Measurements from ENCODE around the gene ARAP1. TPM values are rescaled to one million over a fixed set of nuclear protein-coding genes. Genes with fewer than 3 reads are reported as not detected.

ARAP1 gene
- total RNA-seq, 1 donor from 2014 or later: 139 TPM

DNA sequence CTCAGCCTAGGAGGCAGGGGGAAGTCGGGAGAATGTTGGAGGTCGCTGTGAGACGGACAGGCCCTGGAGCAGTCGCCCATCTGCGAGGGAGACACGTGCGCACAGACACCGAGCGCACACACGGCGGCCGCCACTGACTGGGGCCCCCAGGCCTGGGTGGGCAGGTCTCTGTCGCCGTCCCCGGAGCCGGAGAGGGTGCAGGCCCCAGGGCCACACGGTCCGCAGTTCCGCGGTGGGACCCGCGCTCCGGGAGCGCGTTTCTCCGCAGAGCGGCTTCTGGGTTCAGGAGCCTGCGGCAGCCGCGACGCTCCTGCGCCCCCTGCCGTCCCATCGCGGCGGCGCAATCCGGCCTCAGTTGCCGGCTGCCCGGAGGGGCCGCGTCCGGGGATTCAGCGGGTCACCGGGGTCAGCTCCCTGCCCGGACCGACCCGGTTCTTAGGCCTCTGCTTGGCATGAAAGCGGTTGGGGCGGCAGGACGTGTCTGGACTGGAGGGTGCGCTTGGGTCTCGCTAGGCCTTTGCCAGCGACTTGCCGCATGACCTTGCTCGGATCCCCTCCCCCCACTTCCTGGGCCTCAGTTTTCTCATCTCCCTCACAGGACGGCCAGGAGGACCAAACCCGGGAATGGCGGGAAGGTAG is 109.2 kb downstream of the ARAP1 start:
- ChIA-PET CTCF (interaction anchor here (0.6 to 2.9 kb wide), 6 partner anchors 51 to 172 kb away, joined by 3 to 20 read pairs (median 6); no protein-coding TSS in a partner anchor), POLR2A (no interaction called here)
- ATAC-seq (ENCODE audit: low read depth) (peak; percentile 85), DNase-seq (peak; percentile 78)
- intact Hi-C loops (cut with micrococcal nuclease): loop anchor here (1.0 kb wide), 5 partner anchors 29 to 172 kb away; no protein-coding TSS in a partner anchor
- no peaks in the 10 kb centered on the region for H3K9me3 Mint-ChIP-seq
- H3K27me3 Mint-ChIP-seq: peaks cover 7% of the 10 kb centered on the region
- H3K27ac Mint-ChIP-seq: no peak overlapping the region
- H3K36me3 Mint-ChIP-seq (ENCODE audit: low read depth): no peaks in the 10 kb centered on the region
- peak overlapping the region; percentile 67 for H3K4me3 Mint-ChIP-seq
- no peaks in the 10 kb centered on the region for H3K4me1 Mint-ChIP-seq
- TF ChIP-seq, protein P1, sequence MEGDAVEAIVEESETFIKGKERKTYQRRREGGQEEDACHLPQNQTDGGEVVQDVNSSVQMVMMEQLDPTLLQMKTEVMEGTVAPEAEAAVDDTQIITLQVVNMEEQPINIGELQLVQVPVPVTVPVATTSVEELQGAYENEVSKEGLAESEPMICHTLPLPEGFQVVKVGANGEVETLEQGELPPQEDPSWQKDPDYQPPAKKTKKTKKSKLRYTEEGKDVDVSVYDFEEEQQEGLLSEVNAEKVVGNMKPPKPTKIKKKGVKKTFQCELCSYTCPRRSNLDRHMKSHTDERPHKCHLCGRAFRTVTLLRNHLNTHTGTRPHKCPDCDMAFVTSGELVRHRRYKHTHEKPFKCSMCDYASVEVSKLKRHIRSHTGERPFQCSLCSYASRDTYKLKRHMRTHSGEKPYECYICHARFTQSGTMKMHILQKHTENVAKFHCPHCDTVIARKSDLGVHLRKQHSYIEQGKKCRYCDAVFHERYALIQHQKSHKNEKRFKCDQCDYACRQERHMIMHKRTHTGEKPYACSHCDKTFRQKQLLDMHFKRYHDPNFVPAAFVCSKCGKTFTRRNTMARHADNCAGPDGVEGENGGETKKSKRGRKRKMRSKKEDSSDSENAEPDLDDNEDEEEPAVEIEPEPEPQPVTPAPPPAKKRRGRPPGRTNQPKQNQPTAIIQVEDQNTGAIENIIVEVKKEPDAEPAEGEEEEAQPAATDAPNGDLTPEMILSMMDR (IDR thresholded peaks at IDR 0.05): peak; percentile 72

DNA sequence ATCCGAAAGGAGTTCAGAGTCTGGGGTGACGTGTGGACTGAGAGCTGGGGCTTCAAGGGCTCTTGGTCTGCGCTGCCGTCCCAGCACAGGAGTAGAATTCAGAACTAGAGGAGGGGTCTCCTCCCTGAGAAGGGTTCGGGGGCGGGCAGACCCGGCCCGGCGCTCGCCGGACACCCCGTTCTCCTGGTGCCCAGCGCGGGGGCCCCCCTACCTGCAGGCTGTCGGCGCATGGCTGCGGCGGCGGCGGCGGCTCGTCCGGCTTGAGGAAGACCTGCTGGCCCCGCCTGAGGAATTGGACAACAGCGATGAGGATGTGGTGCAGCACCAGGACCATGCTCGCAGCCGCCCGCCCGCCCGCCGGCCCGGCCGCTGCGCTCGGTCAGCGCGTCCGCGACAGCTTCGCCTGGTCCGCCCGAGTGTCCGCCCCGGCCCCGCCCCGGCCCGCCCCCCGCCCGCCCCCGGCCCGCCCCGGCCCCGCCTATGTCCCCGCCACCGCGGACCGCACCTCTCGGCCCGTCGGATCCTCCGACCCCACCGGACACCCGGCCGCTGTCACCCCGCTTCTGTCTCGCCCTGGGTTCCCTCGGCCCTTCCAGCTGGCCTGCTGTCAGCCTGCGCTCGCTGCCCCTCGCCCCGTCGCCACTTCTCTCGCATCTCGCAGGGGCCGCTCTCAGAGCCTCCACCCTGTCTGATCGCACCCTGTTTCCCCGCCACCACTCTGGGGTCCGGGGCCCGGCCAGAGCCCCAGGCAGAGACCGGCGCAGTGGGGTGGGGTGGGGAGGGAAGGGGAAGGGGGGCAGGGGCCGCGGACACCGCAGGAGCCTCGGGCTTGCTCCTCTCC is 109.9 kb downstream of the ARAP1 start:
- H3K27ac Mint-ChIP-seq: no peak overlapping the region
- no peaks in the 10 kb centered on the region for H3K4me1 Mint-ChIP-seq
- intact Hi-C loops (cut with micrococcal nuclease): no loop called here
- H3K4me3 Mint-ChIP-seq: peak overlapping the region; percentile 67
- TF ChIP-seq, protein P1 (IDR thresholded peaks at IDR 0.05): no peak
- DNase-seq: peak; percentile 22
- H3K27me3 Mint-ChIP-seq: peaks cover 13% of the 10 kb centered on the region
- peak; percentile 37 for ATAC-seq (ENCODE audit: low read depth)
- no peaks in the 10 kb centered on the region for H3K36me3 Mint-ChIP-seq (ENCODE audit: low read depth)
- ChIA-PET POLR2A (interaction anchor here (1.8 kb wide), 1 partner anchor 50 kb away, joined by 5 read pairs; no protein-coding TSS in a partner anchor), CTCF (interaction anchor here (1.1 to 2.9 kb wide), 3 partner anchors 56 to 171 kb away, joined by 3 to 20 read pairs (median 8); no protein-coding TSS in a partner anchor)
- H3K9me3 Mint-ChIP-seq: no peaks in the 10 kb centered on the region

DNA sequence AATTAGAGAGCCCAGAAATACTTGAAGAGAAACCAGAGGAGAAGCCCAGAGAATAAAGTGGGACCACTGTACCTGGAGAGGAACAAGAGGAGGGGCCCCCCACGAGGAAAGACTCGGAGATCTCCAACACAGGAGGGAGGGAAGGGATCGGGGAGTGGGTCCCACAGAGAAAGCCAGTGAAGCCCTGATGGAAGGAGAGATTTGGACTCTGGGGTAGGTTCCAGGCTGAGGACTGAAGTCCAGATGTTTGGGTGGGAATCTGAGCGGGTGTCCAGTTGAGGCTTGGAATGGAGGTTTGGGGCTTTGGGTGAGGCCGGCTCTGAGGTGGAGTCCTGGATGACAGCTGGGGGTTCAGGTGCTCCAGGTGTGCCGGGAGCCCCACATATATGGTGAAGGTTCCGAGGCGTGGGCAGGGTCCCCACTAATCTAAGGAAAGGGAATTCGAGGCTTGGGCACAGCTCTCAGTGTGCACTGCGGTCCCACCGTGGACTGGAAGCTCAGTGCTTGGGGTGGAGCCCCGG is 110.6 kb downstream of the ARAP1 start:
- no peak overlapping the region for H3K4me3 Mint-ChIP-seq
- H3K9me3 Mint-ChIP-seq: no peaks in the 10 kb centered on the region
- POLR2A ChIA-PET: interaction anchor here (1.8 kb wide), 1 partner anchor 49 kb away, joined by 5 read pairs; no protein-coding TSS in a partner anchor
- H3K36me3 Mint-ChIP-seq (ENCODE audit: low read depth): no peaks in the 10 kb centered on the region
- ATAC-seq (ENCODE audit: low read depth) (no peak), DNase-seq (no peak)
- CTCF ChIA-PET: interaction anchor here (1.1 to 2.9 kb wide), 2 partner anchors 55 to 170 kb away, joined by 3 to 20 read pairs; no protein-coding TSS in a partner anchor
- H3K27me3 Mint-ChIP-seq: peaks cover 18% of the 10 kb centered on the region
- intact Hi-C loops (cut with micrococcal nuclease): no loop called here
- no peaks in the 10 kb centered on the region for H3K4me1 Mint-ChIP-seq
- TF ChIP-seq, protein P1 (IDR thresholded peaks at IDR 0.05): no peak
- H3K27ac Mint-ChIP-seq: no peak overlapping the region

DNA sequence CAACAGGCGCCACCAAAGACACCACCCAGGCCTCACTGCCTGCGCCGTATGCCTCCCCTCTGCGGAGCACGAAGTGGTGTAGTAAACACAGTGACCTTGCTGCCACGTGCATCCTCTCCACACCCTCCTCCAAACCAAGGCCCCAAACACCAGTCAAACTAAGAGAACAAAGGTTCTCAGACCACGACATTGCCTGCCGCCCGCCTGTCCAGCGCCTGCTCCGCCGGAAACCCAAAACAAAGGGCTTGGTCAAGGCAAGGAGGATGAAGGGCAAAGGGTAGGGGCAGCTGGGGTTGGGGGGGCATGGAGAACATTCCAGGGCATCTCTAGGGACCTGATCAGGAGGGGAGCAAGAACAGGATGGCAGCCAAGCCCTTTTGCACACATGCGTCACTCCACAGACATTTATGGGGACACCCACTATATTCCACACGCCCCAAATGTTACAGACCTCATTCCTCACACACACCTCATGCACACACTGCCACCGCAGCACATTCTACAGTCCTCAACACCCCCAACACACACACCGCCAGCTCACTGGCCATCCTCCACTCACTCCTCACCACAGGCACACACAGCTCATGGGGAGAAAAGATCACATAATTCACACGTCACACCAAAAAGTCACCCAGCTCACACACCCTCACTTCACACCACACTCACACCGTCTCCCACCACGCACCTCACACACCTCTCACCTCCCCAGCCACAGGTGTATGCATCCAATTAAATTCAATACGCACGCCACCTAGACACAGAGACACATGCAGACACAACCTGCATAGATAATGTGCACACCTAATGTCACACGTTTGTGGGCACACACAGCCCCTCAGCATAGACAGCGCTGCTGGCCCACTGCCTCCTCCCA is 112.5 kb downstream of the ARAP1 start:
- Mint-ChIP-seq H3K36me3 (ENCODE audit: low read depth) (no peaks in the 10 kb centered on the region), H3K27me3 (peaks cover 25% of the 10 kb centered on the region), H3K9me3 (no peaks in the 10 kb centered on the region), H3K4me1 (no peaks in the 10 kb centered on the region), H3K4me3 (no peak overlapping the region), H3K27ac (no peak overlapping the region)
- ChIA-PET POLR2A (no interaction called here), CTCF (interaction anchor here (1.6 kb wide), 1 partner anchor 50 kb away, joined by 5 read pairs; no protein-coding TSS in a partner anchor)
- intact Hi-C loops (cut with micrococcal nuclease): no loop called here
- DNase-seq (no peak), ATAC-seq (ENCODE audit: low read depth) (no peak)
- TF ChIP-seq, protein P1 (IDR thresholded peaks at IDR 0.05): no peak
